Measurements from ENCODE around the gene DPEP1.

Gene DPEP1

DNA sequence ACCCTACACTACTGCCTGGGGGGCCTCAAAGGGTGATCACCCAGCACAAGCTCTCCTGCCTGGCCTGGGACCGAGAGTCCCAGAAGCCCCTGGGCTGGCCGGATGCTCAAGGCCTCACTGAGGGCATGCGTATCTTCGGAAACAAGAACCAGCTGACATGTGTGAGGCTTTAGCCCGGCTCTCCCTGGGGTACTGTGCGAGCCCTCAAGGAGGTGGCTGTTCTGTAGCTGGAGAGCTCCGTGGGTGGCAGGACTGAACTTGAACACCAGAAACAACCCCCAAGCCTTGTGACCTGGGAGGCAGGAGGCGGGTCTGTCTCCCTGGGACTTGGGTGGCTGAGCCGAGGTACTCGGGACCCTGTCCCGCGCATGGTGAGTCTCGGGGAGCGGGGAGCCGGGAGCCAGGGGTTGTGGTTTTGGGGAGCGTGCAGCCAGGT is 7.0 kb downstream of the DPEP1 start:
- Histone ChIP-seq H3K4me1 (ENCODE audit: insufficient read depth, low read length, severe bottlenecking) (peaks cover 7% of the 10 kb centered on the region), H4K20me1 (ENCODE audit: insufficient read depth, low read length) (no peaks in the 10 kb centered on the region), H3F3A (ENCODE audit: insufficient read depth, low read length) (no peaks in the 10 kb centered on the region), H3K9ac (ENCODE audit: low read length) (no peak overlapping the region), H2AFZ (ENCODE audit: low read length) (no peak overlapping the region), H3K4me2 (ENCODE audit: low read length) (no peak overlapping the region), H3K27me3 (ENCODE audit: insufficient read depth, low read length) (peaks cover 5% of the 10 kb centered on the region), H3K79me2 (ENCODE audit: insufficient read depth, low read length) (no peaks in the 10 kb centered on the region), H3K36me3 (ENCODE audit: insufficient read depth, low read length) (no peaks in the 10 kb centered on the region), H3K4me3 (ENCODE audit: low read depth, low read length, poor library complexity, severe bottlenecking) (no peak overlapping the region), H3K9me2 (ENCODE audit: low read depth, low read length) (no peaks in the 10 kb centered on the region), H3K9me3 (ENCODE audit: low read length) (no peaks in the 10 kb centered on the region), H3K27ac (ENCODE audit: low read depth, low read length, poor library complexity, severe bottlenecking) (no peak overlapping the region)
- TF ChIP-seq EZH2 (IDR thresholded peaks at IDR 0.05; ENCODE audit: borderline replicate concordance, low read length) = no peak
- TF ChIP-seq, protein P1, sequence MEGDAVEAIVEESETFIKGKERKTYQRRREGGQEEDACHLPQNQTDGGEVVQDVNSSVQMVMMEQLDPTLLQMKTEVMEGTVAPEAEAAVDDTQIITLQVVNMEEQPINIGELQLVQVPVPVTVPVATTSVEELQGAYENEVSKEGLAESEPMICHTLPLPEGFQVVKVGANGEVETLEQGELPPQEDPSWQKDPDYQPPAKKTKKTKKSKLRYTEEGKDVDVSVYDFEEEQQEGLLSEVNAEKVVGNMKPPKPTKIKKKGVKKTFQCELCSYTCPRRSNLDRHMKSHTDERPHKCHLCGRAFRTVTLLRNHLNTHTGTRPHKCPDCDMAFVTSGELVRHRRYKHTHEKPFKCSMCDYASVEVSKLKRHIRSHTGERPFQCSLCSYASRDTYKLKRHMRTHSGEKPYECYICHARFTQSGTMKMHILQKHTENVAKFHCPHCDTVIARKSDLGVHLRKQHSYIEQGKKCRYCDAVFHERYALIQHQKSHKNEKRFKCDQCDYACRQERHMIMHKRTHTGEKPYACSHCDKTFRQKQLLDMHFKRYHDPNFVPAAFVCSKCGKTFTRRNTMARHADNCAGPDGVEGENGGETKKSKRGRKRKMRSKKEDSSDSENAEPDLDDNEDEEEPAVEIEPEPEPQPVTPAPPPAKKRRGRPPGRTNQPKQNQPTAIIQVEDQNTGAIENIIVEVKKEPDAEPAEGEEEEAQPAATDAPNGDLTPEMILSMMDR (IDR thresholded peaks at IDR 0.05; ENCODE audit: low read length) = no peak

DNA sequence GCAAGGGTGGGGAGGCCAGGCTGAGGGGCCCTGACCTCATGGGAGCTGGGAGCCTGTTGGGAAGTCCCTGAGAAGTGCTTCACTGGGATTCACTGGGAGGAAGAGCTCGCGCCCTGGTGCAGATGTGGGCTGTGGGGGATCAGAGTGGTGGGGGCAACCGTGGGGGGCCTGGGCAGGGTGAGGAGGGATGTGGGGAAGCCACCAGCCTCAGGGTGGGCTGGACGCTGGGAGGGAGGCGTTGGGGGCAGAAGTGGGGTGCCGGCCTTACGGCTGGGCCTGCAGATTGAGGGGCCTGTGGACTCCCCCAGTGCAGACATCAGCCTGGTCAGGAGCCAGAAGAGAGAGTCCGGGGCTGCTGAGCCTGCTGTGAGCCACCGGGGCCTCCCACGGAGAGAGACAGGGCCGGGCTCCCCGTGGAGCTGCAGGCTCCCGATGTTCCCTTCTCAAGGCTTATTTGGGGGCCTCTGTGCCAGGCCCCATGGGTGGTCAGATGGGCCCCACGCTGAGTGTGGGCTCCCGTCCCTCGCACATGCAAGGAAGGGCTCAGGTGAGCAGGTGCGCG is 7.8 kb downstream of the DPEP1 start:
- Histone ChIP-seq H3K9me2 (ENCODE audit: low read depth, low read length) (no peaks in the 10 kb centered on the region), H3K9ac (ENCODE audit: low read length) (no peak overlapping the region), H3K27ac (ENCODE audit: low read depth, low read length, poor library complexity, severe bottlenecking) (no peak overlapping the region), H3K36me3 (ENCODE audit: insufficient read depth, low read length) (no peaks in the 10 kb centered on the region), H2AFZ (ENCODE audit: low read length) (no peak overlapping the region), H3K9me3 (ENCODE audit: low read length) (no peaks in the 10 kb centered on the region), H3K79me2 (ENCODE audit: insufficient read depth, low read length) (no peaks in the 10 kb centered on the region), H3K4me3 (ENCODE audit: low read depth, low read length, poor library complexity, severe bottlenecking) (no peak overlapping the region), H3K27me3 (ENCODE audit: insufficient read depth, low read length) (peaks cover 5% of the 10 kb centered on the region), H4K20me1 (ENCODE audit: insufficient read depth, low read length) (no peaks in the 10 kb centered on the region), H3K4me1 (ENCODE audit: insufficient read depth, low read length, severe bottlenecking) (peaks cover 7% of the 10 kb centered on the region), H3F3A (ENCODE audit: insufficient read depth, low read length) (no peaks in the 10 kb centered on the region), H3K4me2 (ENCODE audit: low read length) (no peak overlapping the region)
- no peak for TF ChIP-seq EZH2 (IDR thresholded peaks at IDR 0.05; ENCODE audit: borderline replicate concordance, low read length)
- TF ChIP-seq, protein P1 (IDR thresholded peaks at IDR 0.05; ENCODE audit: low read length) = no peak

DNA sequence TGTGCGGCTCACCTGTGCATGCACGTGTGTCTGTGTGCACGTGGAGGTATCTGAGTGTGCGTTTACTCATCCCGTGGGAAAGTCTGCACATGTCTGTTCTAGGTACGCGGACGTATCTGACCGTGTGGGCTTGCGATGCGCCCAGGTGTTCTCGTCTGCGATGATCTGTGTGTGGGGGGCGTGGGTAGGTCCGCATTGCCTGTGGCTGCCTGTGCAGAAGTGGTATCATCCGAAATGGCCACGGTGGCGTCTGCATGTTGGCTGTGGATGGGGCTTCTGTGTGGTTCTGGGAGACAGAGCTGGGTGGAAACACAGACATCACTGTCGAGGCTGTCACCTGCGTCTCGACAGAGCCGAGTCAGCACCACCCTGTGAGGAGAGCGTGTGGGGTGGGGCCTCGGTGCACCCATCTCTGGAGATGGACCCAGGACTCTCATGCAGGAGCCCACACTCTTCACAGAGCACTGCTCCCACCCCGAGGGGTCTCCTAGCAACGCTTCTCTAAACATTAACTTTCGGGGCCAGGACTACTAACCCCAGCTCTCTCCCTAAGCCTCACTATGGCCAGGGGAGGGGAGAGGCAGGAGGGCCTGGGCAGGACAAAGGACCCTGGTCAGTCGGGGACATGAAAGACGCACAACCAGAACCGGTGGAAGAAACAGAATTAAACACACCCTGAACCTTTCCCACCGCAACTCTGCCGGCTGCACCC is 8.4 kb downstream of the DPEP1 start:
- Histone ChIP-seq H3K9me3 (ENCODE audit: low read length) (no peaks in the 10 kb centered on the region), H3K4me3 (ENCODE audit: low read depth, low read length, poor library complexity, severe bottlenecking) (no peak overlapping the region), H3K4me2 (ENCODE audit: low read length) (no peak overlapping the region), H3K36me3 (ENCODE audit: insufficient read depth, low read length) (no peaks in the 10 kb centered on the region), H3F3A (ENCODE audit: insufficient read depth, low read length) (no peaks in the 10 kb centered on the region), H3K9me2 (ENCODE audit: low read depth, low read length) (no peaks in the 10 kb centered on the region), H3K4me1 (ENCODE audit: insufficient read depth, low read length, severe bottlenecking) (peaks cover 3% of the 10 kb centered on the region), H3K27me3 (ENCODE audit: insufficient read depth, low read length) (peaks cover 5% of the 10 kb centered on the region), H2AFZ (ENCODE audit: low read length) (no peak overlapping the region), H3K27ac (ENCODE audit: low read depth, low read length, poor library complexity, severe bottlenecking) (no peak overlapping the region), H4K20me1 (ENCODE audit: insufficient read depth, low read length) (no peaks in the 10 kb centered on the region), H3K9ac (ENCODE audit: low read length) (no peak overlapping the region), H3K79me2 (ENCODE audit: insufficient read depth, low read length) (no peaks in the 10 kb centered on the region)
- TF ChIP-seq, protein P1 (IDR thresholded peaks at IDR 0.05; ENCODE audit: low read length) = no peak
